Measurements from ENCODE around the gene IGBP1. TPM values are rescaled to one million over a fixed set of nuclear protein-coding genes. Genes with fewer than 3 reads are reported as not detected.
"Not testable (repeated sequence)": the region's sequence is repeated elsewhere in the genome, so short reads cannot be mapped to it uniquely, and the experiment has no call there.

Gene IGBP1
- total RNA-seq, 1 donor from 2014 or later, result 51.5 TPM

DNA sequence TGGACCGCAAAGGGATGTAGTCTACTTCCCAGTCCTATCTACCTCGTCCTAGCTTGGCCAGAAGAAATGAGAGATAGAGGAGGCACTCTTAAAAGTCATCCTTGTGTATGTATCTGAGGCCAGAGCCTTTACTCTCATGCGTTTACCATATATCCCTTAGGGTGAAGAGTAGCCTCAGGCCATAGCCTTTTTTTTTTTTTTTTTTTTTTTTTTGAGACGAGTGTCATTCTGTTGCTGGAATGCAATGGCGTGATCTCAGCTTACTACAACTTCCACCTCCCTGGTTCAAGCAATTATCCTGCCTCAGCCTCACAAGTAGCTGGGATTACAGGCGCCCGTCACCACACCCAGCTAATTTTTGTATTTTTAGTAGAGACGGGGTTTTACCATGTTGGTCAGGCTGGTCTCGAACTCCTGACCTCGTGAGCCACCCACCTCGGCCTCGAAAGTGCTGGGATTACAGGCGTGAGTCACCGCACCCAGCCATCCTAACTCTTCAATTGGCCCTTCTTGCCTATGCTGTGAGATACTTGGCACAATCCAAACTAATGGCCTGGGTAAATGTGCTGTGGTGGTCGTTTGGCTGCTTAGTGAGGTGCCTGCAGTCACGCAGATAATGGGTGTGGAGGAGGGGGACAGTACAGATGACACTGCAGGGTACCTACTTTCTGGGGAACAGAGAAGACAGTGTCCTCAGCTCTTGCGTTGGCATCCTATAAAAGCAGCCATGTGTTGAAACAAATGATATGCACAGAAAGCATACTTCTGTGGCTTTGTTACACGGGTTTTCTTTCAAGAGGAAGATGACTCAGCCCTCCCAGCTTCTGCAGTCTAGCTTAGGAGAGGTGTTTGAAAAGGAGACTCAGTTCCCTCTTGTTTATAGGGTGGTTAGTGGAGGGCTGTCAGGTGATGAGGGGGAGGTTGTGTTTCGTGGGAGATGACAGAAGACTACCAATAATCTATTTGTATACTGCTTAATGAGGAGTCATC, 33.6 kb downstream of the IGBP1 start:
- peak in 1 of 2 donors; percentile 67 for DNase-seq (ENCODE audit: low read depth in 2 of 2)

GRCh38 chrX:70168238-70169188, 35.3 kb downstream of the IGBP1 start:
- peak in 1 of 2 donors; percentile 27 for DNase-seq (ENCODE audit: low read depth in 2 of 2)

DNA sequence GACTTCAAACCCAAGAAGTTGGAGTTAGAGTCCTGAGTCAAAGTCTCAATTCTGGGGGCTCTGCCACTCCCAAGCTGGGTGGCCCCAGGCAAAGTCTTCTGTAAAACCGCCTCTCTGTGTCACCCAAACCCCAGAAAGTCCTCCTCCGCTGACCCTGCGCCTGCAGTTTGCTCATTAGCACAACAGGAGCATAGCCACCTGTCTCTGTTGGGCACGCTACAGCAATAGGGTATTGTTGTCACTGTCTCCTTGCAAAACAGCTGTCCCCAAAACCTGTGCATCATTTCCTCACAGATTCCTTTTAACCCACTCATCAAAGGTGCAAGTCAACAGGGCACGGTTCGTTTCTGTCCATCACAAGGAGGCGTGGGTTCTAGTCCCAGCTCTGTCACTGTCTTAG, 36.0 kb downstream of the IGBP1 start:
- no peak for DNase-seq (ENCODE audit: low read depth in 2 of 2)

DNA sequence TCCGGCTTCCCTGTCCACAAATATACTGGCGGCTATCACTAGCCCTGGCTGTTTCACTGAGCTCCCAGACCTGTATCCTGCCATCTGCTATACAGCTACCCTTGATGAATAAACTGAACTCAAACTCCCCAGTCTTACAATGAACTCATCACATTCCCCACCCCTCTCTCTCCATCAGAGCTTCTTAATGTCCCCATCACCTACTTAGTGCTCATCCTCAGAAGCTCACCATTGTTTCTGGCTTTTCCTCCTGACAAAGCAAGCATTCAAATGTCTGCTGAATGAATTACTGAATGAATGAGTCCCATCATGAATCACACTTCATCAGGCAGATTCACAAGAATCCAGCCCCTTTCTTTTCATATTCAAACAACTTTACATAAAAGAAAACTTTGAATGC, 38.4 kb downstream of the IGBP1 start:
- DNase-seq (ENCODE audit: low read depth in 2 of 2), result no peak

GRCh38 chrX:70172221-70172620, 39.0 kb downstream of the IGBP1 start:
- no peak for DNase-seq (ENCODE audit: low read depth in 2 of 2)

- DNase-seq (ENCODE audit: low read depth in 2 of 2), result no peak
Measured at GRCh38 chrX:70172964-70173363, 39.7 kb downstream of the IGBP1 start.

GRCh38 chrX:70174754-70175153, 41.5 kb downstream of the IGBP1 start:
- peak in 1 of 2 donors; percentile 36 for DNase-seq (ENCODE audit: low read depth in 2 of 2)

GRCh38 chrX:70175338-70175737, 42.1 kb downstream of the IGBP1 start:
- no peak for DNase-seq (ENCODE audit: low read depth in 2 of 2)

GRCh38 chrX:70176938-70177533, 43.8 kb downstream of the IGBP1 start, which contains the start of gene DGAT2L6:
TSS of gene DGAT2L6 (plus strand) at chrX:70177483. CDS start at chrX:70177583, 100 bp downstream.
- no peak for DNase-seq (ENCODE audit: low read depth in 2 of 2)

DNA sequence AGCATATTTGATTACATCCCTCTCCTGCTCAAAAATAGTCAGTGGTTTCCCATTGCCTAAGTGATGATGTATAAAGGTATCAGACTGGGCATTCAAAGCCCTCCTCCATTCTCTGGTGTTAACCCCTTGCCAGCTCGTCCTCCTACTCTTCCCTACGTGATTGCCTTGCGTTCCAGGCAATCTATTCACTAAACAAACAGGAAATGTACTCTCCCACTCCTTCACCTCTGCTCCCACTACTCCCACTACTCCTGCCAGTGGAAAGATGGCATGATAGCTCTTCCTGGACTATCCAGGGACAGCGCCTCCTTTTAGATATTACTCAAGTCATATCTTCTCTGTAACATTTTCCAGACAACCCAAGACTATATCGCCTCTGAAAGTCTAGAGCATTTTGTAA, 49.8 kb downstream of the IGBP1 start:
- no peak for DNase-seq (ENCODE audit: low read depth in 2 of 2)

DNA sequence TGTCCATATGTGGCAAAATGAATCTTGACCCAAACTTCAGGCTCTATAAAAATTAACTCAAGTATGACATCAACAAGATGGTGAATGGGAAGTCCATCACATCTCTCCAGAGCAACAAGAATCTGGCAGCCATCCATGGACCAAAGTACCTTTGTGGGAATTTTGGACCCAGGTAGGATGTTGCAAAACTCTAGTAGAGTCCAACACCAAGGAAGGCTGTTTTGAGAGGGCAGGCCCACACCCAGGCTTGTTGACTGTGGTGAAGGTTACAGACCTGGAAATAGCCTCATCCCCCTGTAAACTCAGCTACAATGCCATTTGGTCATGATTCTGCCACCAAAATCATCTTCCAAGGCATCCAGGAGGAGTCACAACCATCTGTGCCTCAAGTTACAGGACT, 57.0 kb downstream of the IGBP1 start:
- no peak for DNase-seq (ENCODE audit: low read depth in 2 of 2)

DNA sequence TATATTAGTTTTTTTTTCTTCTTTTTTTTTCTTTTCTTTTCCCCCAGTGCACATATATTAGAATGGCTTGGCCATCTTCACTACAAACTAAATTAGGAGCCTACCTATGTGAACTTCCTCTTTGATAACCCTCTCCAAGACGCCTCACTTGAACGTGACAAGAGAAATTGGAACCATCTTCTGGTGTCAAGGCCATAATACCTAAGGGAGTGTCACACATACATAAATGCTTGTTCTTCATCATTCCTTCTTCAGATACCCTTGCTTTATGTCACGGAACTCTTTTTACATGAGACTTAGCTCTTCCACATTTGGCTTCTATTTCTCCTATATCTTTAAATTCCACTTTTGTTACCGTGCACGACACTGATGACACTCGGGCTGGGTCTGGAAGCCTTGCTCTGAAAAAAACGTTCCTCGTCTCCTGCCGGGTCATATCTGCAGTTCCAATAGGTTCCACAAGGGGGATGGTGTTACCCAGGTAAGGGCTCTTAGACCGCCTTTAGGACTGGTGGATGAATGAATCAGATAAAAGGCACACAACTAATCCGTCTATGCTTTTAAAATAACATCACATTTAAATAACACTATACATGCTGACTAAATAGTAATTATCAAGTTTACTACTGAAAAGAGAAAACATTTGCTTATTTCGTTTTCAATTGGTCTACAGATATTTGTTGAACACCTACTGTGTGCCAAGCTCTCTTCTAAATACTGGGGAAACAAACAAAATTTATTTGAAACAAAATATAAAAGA, 63.9 kb downstream of the IGBP1 start:
- peak; percentile 42 to 57 for DNase-seq (ENCODE audit: low read depth in 2 of 2)

- no peak for DNase-seq (ENCODE audit: low read depth in 2 of 2)
Measured at GRCh38 chrX:70201732-70202131, 68.5 kb downstream of the IGBP1 start.

- no peak for DNase-seq (ENCODE audit: low read depth in 2 of 2)
Measured at GRCh38 chrX:70208479-70208878, 75.2 kb downstream of the IGBP1 start.

- not testable (repeated sequence) for DNase-seq (ENCODE audit: low read depth in 2 of 2)
Measured at GRCh38 chrX:70209570-70209969, 76.3 kb downstream of the IGBP1 start.

Other genes with a start within 250 kb of the IGBP1 start
- 0.38 and 0.51 TPM in 2 replicates for gene AWAT2, start 83.5 kb upstream of the IGBP1 start, total RNA-seq
- gene OTUD6A, start 71.0 kb upstream of the IGBP1 start, total RNA-seq, result not detected in 2 replicates
- gene DGAT2L6, start 44.0 kb downstream of the IGBP1 start, total RNA-seq, result not detected in 2 replicates
- not detected in 2 replicates for gene AWAT1, start 101.2 kb downstream of the IGBP1 start, total RNA-seq
- gene P2RY4, start 126.8 kb downstream of the IGBP1 start, total RNA-seq, result not detected in 2 replicates
- not detected in 2 replicates for gene ARR3, start 134.9 kb downstream of the IGBP1 start, total RNA-seq
- not detected in 2 replicates for gene RAB41, start 148.7 kb downstream of the IGBP1 start, total RNA-seq
- gene PDZD11, start 156.5 kb downstream of the IGBP1 start, total RNA-seq, result 28.5 and 35.9 TPM in 2 replicates
- gene KIF4A, start 156.7 kb downstream of the IGBP1 start, total RNA-seq, result 4.3 and 9.5 TPM in 2 replicates

Data from dermis microvascular lymphatic vessel endothelial cell (primary cell).